Thyroid gland (tissue), 4 donors: Measurements from ENCODE around the gene THBS1. TPM values are rescaled to one million over a fixed set of nuclear protein-coding genes. Genes with fewer than 3 reads are reported as not detected.

Source experiments
- DNase-seq, 2 donors: peaks; one replicate each; pipeline ENCODE4 v3.0.0-alpha.2; 2019
- H3K27ac ChIP-seq, 3 donors: fragments of 200-600 bp; sonication (generic); 1 replicate in 2 of 3; 2 replicates in 1 of 3; pipeline ENCODE4 v1.5.1; 2016 to 2019; ENCODE audit warnings: mild to moderate bottlenecking in 1 of 3, moderate library complexity in 1 of 3
- H3K27me3 ChIP-seq: fragments of 200-600 bp; sonication (generic); one replicate; pipeline ENCODE4 v1.5.1; 2019
- H3K36me3 ChIP-seq, 2 donors: fragments of 200-600 bp; sonication (generic); one replicate each; pipeline ENCODE4 v1.5.1; 2016 to 2019
- H3K4me1 ChIP-seq, 2 donors: fragments of 200-600 bp; sonication (generic); one replicate each; pipeline ENCODE4 v1.5.1; 2017 to 2019
- H3K4me3 ChIP-seq, 3 donors: fragments of 200-600 bp; sonication (generic); replicated peaks in 1 of 3; 1 replicate in 2 of 3; 2 replicates in 1 of 3; pipeline ENCODE4 v1.5.1; 2016; ENCODE audit warnings: mild to moderate bottlenecking in 1 of 3
- H3K9me3 ChIP-seq: fragments of 200-600 bp; sonication (generic); one replicate; pipeline ENCODE4 v1.5.1; 2017
- CTCF ChIP-seq, 6 experiments: fragments of 200-600 bp in 3 of 6; fragments of 450-650 bp in 3 of 6; sonication (generic) in 3 of 6; IDR thresholded peaks; one replicate each; pipeline ENCODE4 v1.5.1; 2016 to 2019; ENCODE audit warnings: antibody characterized with exemption in 6 of 6, mild to moderate bottlenecking in 2 of 6, inconsistent platforms in 1 of 6, moderate library complexity in 1 of 6
- POLR2A ChIP-seq, 2 donors: fragments of 450-650 bp; IDR thresholded peaks; one replicate each; pipeline ENCODE4 v1.6.1; 2017; ENCODE audit warnings: antibody characterized with exemption in 2 of 2, mild to moderate bottlenecking in 2 of 2, moderate library complexity in 1 of 2
- WGBS, 2 donors: methylation state at CpG; one replicate each; pipeline ENCODE4 v1.1.5; 2017; 5-methylcytosine and 5-hydroxymethylcytosine counted together
- intact Hi-C: fragments of 100-400 bp; cut with DNase I; formaldehyde crosslinking; loops from one replicate; pipeline ENCODE4 v1.15.1; 2023
- total RNA-seq, 4 donors: library from RNA; depleted of rRNA; stranded (reverse); fragments of >200 nt; gene quantifications; one replicate each; pipeline ENCODE4 v1.2.3, GENCODE V29; 2016

THBS1 gene
- total RNA-seq, 4 donors from 2014 or later: 15.3 to 155 (median 57.8) TPM

GRCh38 chr15:39642011-39642640 lies 61.2 kb downstream of the THBS1 start:
- no peak overlapping the region for H3K4me3 ChIP-seq
- no peak overlapping the region for H3K27ac ChIP-seq
- no peak for DNase-seq
- H3K4me1 ChIP-seq: no peaks in the 10 kb centered on the region
- 66 to 70% methylated on average over 5 of the region's 5 CpGs for WGBS, 2 donors
- no peaks in the 10 kb centered on the region for H3K36me3 ChIP-seq
- TF ChIP-seq CTCF (IDR thresholded peaks at IDR 0.05) (no peak), POLR2A (IDR thresholded peaks at IDR 0.05) (no peak)
- intact Hi-C loops: no loop called here
- H3K9me3 ChIP-seq: no peaks in the 10 kb centered on the region
- H3K27me3 ChIP-seq: no peaks in the 10 kb centered on the region

- WGBS, 2 donors: 92 to 100% methylated on average over 1 of the region's 1 CpG
- H3K4me3 ChIP-seq: no peak overlapping the region
- intact Hi-C loops: no loop called here
- no peak for DNase-seq
- H3K27me3 ChIP-seq: no peaks in the 10 kb centered on the region
- H3K4me1 ChIP-seq: no peaks in the 10 kb centered on the region
- H3K27ac ChIP-seq: no peak overlapping the region
- H3K36me3 ChIP-seq: no peaks in the 10 kb centered on the region
- no peaks in the 10 kb centered on the region for H3K9me3 ChIP-seq
- TF ChIP-seq POLR2A (IDR thresholded peaks at IDR 0.05) (no peak), CTCF (IDR thresholded peaks at IDR 0.05) (no peak)
Observed at GRCh38 chr15:39643727-39644126, 62.8 kb downstream of the THBS1 start.

- Histone ChIP-seq H3K27ac (no peak overlapping the region), H3K36me3 (no peaks in the 10 kb centered on the region), H3K4me3 (no peak overlapping the region), H3K4me1 (no peaks in the 10 kb centered on the region), H3K9me3 (no peaks in the 10 kb centered on the region), H3K27me3 (no peaks in the 10 kb centered on the region)
- TF ChIP-seq POLR2A (IDR thresholded peaks at IDR 0.05) (no peak), CTCF (IDR thresholded peaks at IDR 0.05) (no peak)
- intact Hi-C loops: no loop called here
- DNase-seq: no peak
- WGBS, 2 donors: 75 to 86% methylated on average over 13 of the region's 13 CpGs
Observed at GRCh38 chr15:39644136-39644535, 63.3 kb downstream of the THBS1 start.

- Histone ChIP-seq H3K36me3 (no peaks in the 10 kb centered on the region), H3K9me3 (no peaks in the 10 kb centered on the region), H3K27me3 (no peaks in the 10 kb centered on the region), H3K4me1 (no peaks in the 10 kb centered on the region), H3K4me3 (no peak overlapping the region), H3K27ac (no peak overlapping the region)
- no peak for DNase-seq
- intact Hi-C loops: no loop called here
- no peak for TF ChIP-seq CTCF (IDR thresholded peaks at IDR 0.05)
- no peak for TF ChIP-seq POLR2A (IDR thresholded peaks at IDR 0.05)
- WGBS, 2 donors: 92 to 93% methylated on average over 11 to 14 of the region's 20 CpGs
Observed at GRCh38 chr15:39645138-39645975, 64.5 kb downstream of the THBS1 start.

GRCh38 chr15:39645976-39646257 lies 65.0 kb downstream of the THBS1 start:
- no peaks in the 10 kb centered on the region for H3K27me3 ChIP-seq
- 94 to 97% methylated on average over 2 of the region's 2 CpGs for WGBS, 2 donors
- intact Hi-C loops: no loop called here
- no peaks in the 10 kb centered on the region for H3K9me3 ChIP-seq
- no peak overlapping the region for H3K27ac ChIP-seq
- H3K4me1 ChIP-seq: no peaks in the 10 kb centered on the region
- no peak for TF ChIP-seq POLR2A (IDR thresholded peaks at IDR 0.05)
- TF ChIP-seq CTCF (IDR thresholded peaks at IDR 0.05): no peak
- no peak overlapping the region for H3K4me3 ChIP-seq
- DNase-seq: no peak
- no peaks in the 10 kb centered on the region for H3K36me3 ChIP-seq
